Measurements from ENCODE around the gene CCN2.

GRCh38 chr6:131972741-131973140, 21.6 kb upstream of the CCN2 start:
- TF ChIP-seq CTCF (IDR thresholded peaks at IDR 0.05) (no peak), EP300 (IDR thresholded peaks at IDR 0.05) (no peak), POLR2AphosphoS5 (IDR thresholded peaks at IDR 0.05) (no peak), POLR2A (IDR thresholded peaks at IDR 0.05; ENCODE audit: low read depth) (no peak)

Measured in esophagus muscularis mucosa (tissue), 4 donors.